ENCODE measurements around the gene CDRT4. TPM values are rescaled to one million over a fixed set of nuclear protein-coding genes. Genes with fewer than 3 reads are reported as not detected.

Gene CDRT4
- total RNA-seq, 2 experiments from 2014 or later = 3.6 to 3.7 TPM

GRCh38 chr17:15466131-15466530, 1.3 kb downstream of the CDRT4 start:
- intact Hi-C loops (cut with micrococcal nuclease) = no loop called here
- TF ChIP-seq CTCF (IDR thresholded peaks at IDR 0.05) = no peak
- ChIA-PET POLR2A (no interaction called here), CTCF (interaction anchor here (1.8 kb wide), 1 partner anchor 37 kb away, joined by 5 read pairs; no protein-coding TSS in a partner anchor)
- H3K4me3 Mint-ChIP-seq = no peak overlapping the region
- no peak for ATAC-seq
- H3K27ac Mint-ChIP-seq = no peak overlapping the region
- peaks cover 3% of the 10 kb centered on the region for H3K9me3 Mint-ChIP-seq
- no peaks in the 10 kb centered on the region for H3K27me3 Mint-ChIP-seq
- peaks cover 6% of the 10 kb centered on the region for H3K36me3 Mint-ChIP-seq (ENCODE audit: low read depth)
- no peaks in the 10 kb centered on the region for H3K4me1 Mint-ChIP-seq (ENCODE audit: low read depth)
- DNase-seq = no peak

- ChIA-PET CTCF (no interaction called here), POLR2A (no interaction called here)
- Mint-ChIP-seq H3K4me1 (ENCODE audit: low read depth) (no peaks in the 10 kb centered on the region), H3K9me3 (peaks cover 3% of the 10 kb centered on the region), H3K36me3 (ENCODE audit: low read depth) (peaks cover 6% of the 10 kb centered on the region), H3K27me3 (no peaks in the 10 kb centered on the region), H3K4me3 (no peak overlapping the region), H3K27ac (no peak overlapping the region)
- TF ChIP-seq CTCF (IDR thresholded peaks at IDR 0.05) = no peak
- ATAC-seq = no peak
- intact Hi-C loops (cut with micrococcal nuclease) = no loop called here
- DNase-seq = no peak
Observed at GRCh38 chr17:15465045-15465701, 2.2 kb downstream of the CDRT4 start.

GRCh38 chr17:15464231-15464985, 3.0 kb downstream of the CDRT4 start:
- intact Hi-C loops (cut with micrococcal nuclease) = no loop called here
- POLR2A ChIA-PET = no interaction called here
- DNase-seq = no peak
- Mint-ChIP-seq H3K27ac (no peak overlapping the region), H3K27me3 (no peaks in the 10 kb centered on the region), H3K4me3 (no peak overlapping the region), H3K36me3 (ENCODE audit: low read depth) (peaks cover 10% of the 10 kb centered on the region), H3K9me3 (peaks cover 3% of the 10 kb centered on the region), H3K4me1 (ENCODE audit: low read depth) (no peaks in the 10 kb centered on the region)
- CTCF ChIA-PET = no interaction called here
- no peak for ATAC-seq
- no peak for TF ChIP-seq CTCF (IDR thresholded peaks at IDR 0.05)

- TF ChIP-seq CTCF (IDR thresholded peaks at IDR 0.05) = no peak
- Mint-ChIP-seq H3K4me3 (no peak overlapping the region), H3K9me3 (peaks cover 3% of the 10 kb centered on the region), H3K27me3 (no peaks in the 10 kb centered on the region), H3K36me3 (ENCODE audit: low read depth) (peaks cover 10% of the 10 kb centered on the region), H3K27ac (no peak overlapping the region), H3K4me1 (ENCODE audit: low read depth) (no peaks in the 10 kb centered on the region)
- CTCF ChIA-PET = no interaction called here
- ATAC-seq (no peak), DNase-seq (no peak)
- POLR2A ChIA-PET = interaction anchor here (0.6 kb wide), 1 partner anchor 370 kb away, joined by 3 read pairs; no protein-coding TSS in a partner anchor
- intact Hi-C loops (cut with micrococcal nuclease) = no loop called here
Observed at GRCh38 chr17:15462976-15463772, 4.2 kb downstream of the CDRT4 start.
